HG02885 (cell line): ENCODE measurements around the gene BMP2.

ENCODE experiments used
- ATAC-seq: cut with Tn5 transposase; IDR thresholded peaks from one replicate; pipeline ENCODE4 v1.9.1; 2021; ENCODE audit warnings: mild to moderate bottlenecking; ENCODE audit not compliant: unreplicated experiment, poor library complexity

The BMP2 gene

GRCh38 chr20:6766433-6766832, 1.1 kb upstream of the BMP2 start:
- ATAC-seq: no peak

- ATAC-seq: no peak
Observed at GRCh38 chr20:6767126-6767535, 355 bp upstream of the BMP2 start.

GRCh38 chr20:6768228-6769140, 998 bp downstream of the BMP2 start:
- no peak for ATAC-seq

- ATAC-seq: no peak
Observed at GRCh38 chr20:6769903-6770785, 2.7 kb downstream of the BMP2 start.

- ATAC-seq: no peak
Observed at GRCh38 chr20:6770786-6771100, 3.3 kb downstream of the BMP2 start.

GRCh38 chr20:6780433-6781190, 13.1 kb downstream of the BMP2 start:
- ATAC-seq: no peak

- no peak for ATAC-seq
Observed at GRCh38 chr20:6783752-6784151, 16.3 kb downstream of the BMP2 start.

- no peak for ATAC-seq
Observed at GRCh38 chr20:6784210-6784631, 16.7 kb downstream of the BMP2 start.

GRCh38 chr20:6784767-6785166, 17.3 kb downstream of the BMP2 start:
- ATAC-seq: no peak

- ATAC-seq: no peak
Observed at GRCh38 chr20:6786548-6786947, 19.1 kb downstream of the BMP2 start.

GRCh38 chr20:6792789-6793188, 25.3 kb downstream of the BMP2 start:
- no peak for ATAC-seq

GRCh38 chr20:6802227-6802626, 34.7 kb downstream of the BMP2 start:
- no peak for ATAC-seq

GRCh38 chr20:6806275-6806674, 38.8 kb downstream of the BMP2 start:
- no peak for ATAC-seq

- ATAC-seq: no peak
Observed at GRCh38 chr20:6811262-6812035, 44.0 kb downstream of the BMP2 start.

GRCh38 chr20:6812530-6812929, 45.0 kb downstream of the BMP2 start:
- no peak for ATAC-seq

- ATAC-seq: no peak
Observed at GRCh38 chr20:6814945-6815344, 47.5 kb downstream of the BMP2 start.

GRCh38 chr20:6818033-6818808, 50.7 kb downstream of the BMP2 start:
- ATAC-seq: no peak

GRCh38 chr20:6819599-6819998, 52.1 kb downstream of the BMP2 start:
- ATAC-seq: no peak

- ATAC-seq: no peak
Observed at GRCh38 chr20:6824401-6824800, 56.9 kb downstream of the BMP2 start.
